GM19023 (cell line): ENCODE data around the gene FUT8.
"Not testable (repeated sequence)": the region's sequence is repeated elsewhere in the genome, so short reads cannot be mapped to it uniquely, and the experiment has no call there.

Source experiments
- ATAC-seq: cut with Tn5 transposase; IDR thresholded peaks from one replicate; pipeline ENCODE4 v1.9.1; 2021; ENCODE audit warnings: mild to moderate bottlenecking, moderate library complexity; ENCODE audit not compliant: unreplicated experiment

The FUT8 gene

DNA sequence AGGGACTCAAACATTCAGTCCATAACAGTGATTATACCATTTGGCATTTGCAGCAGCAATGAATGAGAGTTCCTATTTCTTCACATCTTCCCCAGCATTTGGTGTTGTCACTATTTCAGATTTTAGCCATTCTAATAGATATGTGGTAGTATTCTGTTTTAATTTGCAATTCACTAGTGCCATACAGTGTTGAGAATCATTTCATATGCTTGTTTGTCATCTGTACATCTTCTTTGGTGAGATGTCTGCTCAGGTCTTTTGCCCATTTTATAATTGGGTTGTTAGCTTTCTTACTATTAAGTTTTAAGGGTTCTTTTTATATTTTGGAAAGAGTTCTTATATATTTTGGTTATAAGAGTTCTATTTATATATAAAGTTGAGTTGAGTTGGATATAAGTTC, 276.5 kb downstream of the FUT8 start:
- ATAC-seq, result no peak

GRCh38 chr14:65692566-65692965, 280.0 kb downstream of the FUT8 start:
- ATAC-seq, result not testable (repeated sequence)

- no peak for ATAC-seq
Measured at GRCh38 chr14:65696801-65697200, 284.3 kb downstream of the FUT8 start.

DNA sequence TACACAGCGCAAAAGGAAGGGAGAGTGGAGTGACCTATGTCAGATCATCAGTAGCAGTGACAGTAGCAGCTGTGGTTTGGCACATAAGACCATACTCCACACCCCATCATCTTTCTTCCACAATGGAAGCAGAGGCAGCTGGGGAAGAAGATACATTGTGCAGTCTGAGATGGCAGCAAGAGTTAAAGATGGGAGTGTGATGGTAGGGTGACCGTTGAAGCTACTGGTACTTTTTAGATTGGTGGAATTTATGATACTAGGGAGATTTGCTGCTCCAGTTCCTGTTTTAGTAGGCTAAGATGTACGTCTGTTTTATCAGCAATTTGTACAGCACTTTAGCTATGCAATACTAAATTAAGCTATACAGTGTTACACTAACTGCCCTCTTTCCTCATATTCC, 291.0 kb downstream of the FUT8 start:
- no peak for ATAC-seq

DNA sequence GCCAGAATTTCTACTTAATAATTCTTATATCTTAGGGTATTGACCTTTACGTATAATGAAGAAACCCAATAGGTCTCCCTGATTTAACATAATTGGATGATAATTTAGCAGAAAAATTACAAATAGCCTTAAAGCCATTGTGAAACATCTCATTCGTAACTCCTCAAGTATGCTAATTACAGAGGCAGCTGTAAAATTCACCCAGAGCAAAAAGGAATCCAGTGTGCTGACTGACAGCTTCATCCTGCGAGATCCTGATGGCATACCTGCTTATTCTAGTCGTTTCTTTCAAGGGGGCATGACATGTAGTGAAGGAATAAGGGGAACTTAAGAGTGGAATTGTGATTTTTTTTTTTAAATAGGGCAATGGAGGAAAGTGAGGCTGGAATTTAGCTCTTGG, 291.5 kb downstream of the FUT8 start:
- ATAC-seq, result no peak

GRCh38 chr14:65704437-65704836, 291.9 kb downstream of the FUT8 start:
- ATAC-seq, result no peak

DNA sequence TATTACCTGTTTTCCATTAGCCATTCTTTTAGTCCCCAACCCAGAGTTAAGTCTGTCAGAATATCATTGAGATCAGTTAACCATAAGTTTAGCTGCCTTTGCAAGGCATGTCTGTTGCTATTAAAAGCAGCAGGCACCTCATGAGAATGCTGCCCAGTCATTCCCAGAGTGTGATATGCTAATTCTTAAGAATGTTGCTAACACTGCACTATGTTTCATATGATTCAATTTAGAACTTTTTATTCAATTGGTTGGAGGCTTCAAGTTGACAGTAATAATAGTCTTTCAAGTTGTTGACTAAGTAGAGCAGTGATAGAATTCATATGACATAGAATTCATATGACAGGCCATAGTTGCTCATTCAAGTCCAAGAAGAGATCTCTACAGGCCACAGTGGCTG, 292.3 kb downstream of the FUT8 start:
- no peak for ATAC-seq

DNA sequence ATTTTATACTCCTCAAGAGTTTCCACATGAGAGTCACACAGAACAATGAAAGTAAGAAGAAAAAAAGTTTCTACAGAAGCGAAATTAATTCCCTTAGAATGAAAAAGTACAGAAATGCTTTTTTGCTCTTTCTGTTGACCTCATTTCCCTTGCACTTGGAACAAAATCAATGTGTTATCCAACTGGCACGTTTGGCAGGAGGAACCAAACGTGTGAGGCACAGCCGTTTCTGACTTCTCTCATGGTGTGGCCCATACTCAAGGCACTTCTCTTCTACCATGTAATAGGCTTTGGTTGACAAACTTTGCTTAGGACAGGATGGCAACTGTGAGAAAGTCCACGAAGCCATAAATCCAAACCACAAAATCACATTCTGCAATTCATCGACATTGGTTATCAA, 297.0 kb downstream of the FUT8 start:
- ATAC-seq, result no peak

- not testable (repeated sequence) for ATAC-seq
Measured at GRCh38 chr14:65716813-65717212, 304.3 kb downstream of the FUT8 start.

- ATAC-seq, result not testable (repeated sequence)
Measured at GRCh38 chr14:65717384-65717915, 304.9 kb downstream of the FUT8 start.

DNA sequence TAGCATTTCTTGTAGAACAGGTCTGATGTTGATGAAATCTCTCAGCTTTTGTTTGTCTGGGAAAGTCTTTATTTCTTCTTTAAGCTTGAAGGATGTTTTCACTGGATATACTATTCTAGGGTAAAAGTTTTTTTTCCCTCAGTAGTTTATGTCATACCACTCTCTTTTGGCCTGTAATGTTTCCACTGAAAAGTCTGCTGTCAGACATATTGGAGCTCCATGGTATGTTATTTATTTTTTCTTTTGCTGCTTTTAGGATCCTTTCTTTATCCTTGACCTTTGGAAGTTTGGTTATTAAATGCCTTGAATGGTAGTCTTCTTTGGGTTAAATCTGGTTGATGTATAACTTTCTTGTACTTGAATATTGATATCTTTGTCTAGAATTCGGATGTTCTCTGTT, 306.1 kb downstream of the FUT8 start:
- no peak for ATAC-seq

GRCh38 chr14:65720171-65720570, 307.6 kb downstream of the FUT8 start:
- ATAC-seq, result no peak

DNA sequence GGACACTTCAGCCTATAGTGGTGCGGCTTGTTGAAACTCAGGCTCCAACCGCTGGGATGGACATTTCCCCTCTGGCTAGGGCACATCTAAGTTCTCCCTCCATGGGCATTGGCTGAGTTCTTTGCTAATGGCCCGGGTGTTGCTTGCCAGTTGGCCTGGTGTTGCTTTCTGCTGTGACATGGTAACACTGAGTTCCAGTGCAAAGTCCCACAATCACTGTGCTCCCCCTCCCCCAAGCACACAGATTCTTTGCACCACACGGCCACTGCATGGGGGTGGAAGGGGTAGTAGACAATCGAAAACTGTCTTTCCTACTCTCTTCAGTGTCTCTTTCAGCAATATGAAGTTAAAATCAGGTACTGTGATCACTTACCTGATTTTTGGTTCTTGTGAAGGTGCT, 308.2 kb downstream of the FUT8 start:
- ATAC-seq, result no peak

- no peak for ATAC-seq
Measured at GRCh38 chr14:65723348-65723747, 310.8 kb downstream of the FUT8 start.

DNA sequence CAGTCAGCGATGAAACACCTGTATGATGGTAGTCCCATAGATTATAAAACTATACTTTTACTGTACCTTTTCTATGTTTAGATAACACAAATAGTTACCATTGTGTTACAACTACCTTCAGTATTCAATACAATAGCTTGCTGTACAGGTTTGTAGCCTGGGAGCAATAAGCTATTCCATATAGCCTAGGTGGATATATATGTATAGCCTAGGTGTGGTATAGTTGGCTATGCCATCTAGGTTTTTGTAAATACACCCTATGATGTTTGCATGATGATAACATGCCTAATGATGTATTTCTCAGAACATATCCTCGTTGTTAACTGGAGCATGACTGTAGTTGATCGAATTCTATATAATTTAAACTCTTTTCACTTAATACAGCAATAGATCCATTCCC, 316.1 kb downstream of the FUT8 start:
- no peak for ATAC-seq

DNA sequence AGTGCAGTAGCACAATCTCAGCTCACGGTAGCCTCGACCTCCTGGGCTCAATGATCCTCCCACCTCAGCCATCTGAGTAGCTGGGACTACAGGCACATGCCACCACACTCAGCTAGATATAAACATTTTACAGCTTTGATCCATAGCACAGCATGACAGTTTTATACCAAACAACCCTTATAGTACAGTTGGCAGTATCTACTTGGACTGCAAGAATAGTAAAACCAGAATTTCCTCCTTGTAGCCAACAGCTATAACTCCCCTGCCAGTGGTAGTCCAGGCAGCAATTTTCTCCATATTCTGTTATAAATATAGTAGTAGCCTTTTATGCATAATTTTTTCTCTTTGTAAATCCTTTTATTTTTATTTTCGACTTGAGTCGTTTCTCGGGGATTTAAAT, 317.0 kb downstream of the FUT8 start:
- ATAC-seq, result no peak

DNA sequence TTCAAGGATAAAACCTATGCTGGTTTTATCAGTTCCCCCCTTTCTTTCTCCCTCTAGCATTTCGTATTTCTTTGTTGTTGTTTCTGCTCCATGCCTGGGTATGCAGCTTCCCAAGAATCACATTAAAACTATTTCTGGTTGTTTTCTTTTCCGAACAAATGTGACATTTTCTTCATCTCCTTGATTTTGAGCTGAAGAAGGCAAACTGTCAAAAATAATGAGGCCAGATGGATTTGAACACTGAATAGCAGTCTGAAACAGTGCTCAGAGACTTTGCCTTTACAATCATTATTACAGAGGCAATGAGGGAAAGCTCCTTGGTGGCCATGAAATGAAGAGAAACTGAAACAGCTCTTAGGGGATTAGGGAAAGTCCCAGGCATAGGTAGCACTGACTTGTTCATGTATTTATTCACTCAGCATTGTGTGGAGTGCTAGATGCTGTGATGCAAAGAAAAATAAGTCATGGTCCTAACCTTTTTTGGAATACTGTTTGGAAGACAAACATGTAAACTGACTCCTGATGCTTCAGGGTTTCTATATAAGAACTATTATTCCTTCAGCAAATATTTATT, 319.5 kb downstream of the FUT8 start:
- ATAC-seq, result peak; percentile 99

DNA sequence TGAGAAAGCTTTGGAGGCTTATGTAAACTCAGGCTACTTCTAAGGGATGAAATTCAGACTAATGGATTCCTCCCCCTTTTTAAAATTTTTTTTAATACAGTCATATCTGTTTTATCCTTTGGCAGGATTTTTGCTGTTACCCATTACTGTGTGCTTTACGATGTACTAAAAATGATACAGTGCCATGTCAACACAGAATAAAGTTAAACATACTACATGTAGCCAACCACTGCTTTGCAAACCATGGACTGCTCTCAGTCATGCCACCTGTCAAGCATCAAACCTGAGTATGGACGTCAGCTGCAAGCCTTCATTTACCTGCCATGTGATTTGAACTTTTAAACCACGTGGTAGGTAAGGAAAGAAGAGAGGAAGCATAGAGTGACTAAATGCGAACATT, 325.8 kb downstream of the FUT8 start:
- no peak for ATAC-seq

DNA sequence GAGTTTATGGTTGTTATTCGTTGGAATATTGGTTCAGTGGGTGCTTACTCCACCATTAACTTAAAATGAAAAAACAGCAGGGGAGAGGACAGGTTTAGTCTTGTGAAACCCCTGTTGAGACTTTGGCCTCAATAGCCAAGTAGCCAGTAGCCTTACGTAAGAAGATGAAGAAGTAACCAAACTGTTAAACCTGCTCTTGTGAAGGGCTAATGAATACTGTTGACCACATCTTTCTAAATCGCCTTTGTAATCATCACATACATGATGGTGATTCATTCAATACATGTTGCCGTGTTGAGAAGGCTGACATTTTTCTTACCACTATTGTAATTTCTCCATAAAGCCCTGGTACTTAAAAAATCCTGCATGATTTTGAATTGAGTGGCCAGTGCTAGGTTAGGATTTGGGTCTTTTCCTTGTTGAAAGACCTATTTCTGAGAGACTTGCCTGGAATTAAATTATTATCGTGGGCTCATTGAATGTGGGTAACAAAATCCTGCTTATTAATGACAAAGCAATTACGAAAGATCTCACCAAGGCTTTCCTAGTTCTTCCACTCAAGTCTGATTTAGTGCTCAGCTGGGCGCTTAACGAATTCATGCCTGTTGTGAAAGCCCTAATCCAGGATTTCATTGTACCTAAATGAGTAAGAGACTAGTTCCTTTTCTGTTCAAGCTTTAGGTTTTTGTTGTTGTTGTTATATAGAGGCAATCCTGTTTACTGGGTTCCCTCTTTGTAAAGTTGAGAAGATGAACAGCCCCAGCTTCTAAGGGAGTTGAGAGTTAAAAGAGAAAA, 333.1 kb downstream of the FUT8 start:
- no peak for ATAC-seq

DNA sequence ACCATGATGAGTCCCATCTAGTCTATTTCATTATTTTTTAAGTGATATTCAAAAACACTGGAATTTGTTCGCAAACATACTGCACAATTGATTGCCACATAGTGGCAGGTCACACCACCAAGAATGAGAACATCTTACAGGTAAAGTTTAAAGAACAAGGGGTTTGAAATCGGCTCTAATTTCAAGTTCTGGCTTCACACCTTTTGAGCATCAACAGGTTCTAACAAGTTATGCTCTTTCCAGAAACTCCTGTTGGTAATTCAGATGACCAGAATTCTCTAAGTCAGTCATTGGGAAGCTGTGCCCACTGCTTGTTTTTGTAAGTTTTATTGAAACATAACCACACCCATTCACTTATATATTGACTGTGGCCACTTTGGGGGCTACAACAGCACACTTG, 336.3 kb downstream of the FUT8 start:
- no peak for ATAC-seq

- no peak for ATAC-seq
Measured at GRCh38 chr14:65749287-65749686, 336.8 kb downstream of the FUT8 start.

DNA sequence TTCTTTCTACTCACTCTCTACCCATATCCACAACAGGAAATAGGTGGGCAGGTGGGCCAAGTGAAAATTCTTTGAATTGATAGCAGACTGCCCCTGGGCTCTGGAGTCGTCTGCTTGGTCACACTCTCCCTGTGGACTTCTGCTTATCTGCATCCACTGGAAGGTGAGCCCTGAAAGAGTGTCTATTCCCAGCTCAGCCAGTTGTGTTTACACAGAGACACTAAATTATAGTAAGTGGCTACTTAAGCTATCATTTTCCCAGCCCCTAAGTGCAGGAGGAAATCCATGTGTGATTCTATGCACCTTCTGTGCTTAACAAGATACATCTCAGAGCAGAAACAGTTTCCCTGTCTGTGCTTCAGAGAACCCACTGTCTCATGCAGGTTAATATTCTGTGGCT, 338.4 kb downstream of the FUT8 start:
- no peak for ATAC-seq

GRCh38 chr14:65751510-65751909, 339.0 kb downstream of the FUT8 start:
- no peak for ATAC-seq
